LoVo (cell line): ENCODE results near the gene ULBP2.
A peak's percentile ranks its signal among the peaks of the same experiment; 100 is the strongest.
"Not testable (repeated sequence)": the region's sequence is repeated elsewhere in the genome, so short reads cannot be mapped to it uniquely, and the experiment has no call there.

ENCODE experiments used
- DNase-seq: peaks from one replicate; pipeline ENCODE4 v3.0.0-alpha.2; 2016; ENCODE audit warnings: low spot score

ULBP2 gene

GRCh38 chr6:149909701-149910470, 31.9 kb upstream of the ULBP2 start:
- no peak for DNase-seq

GRCh38 chr6:149910721-149911151, 31.1 kb upstream of the ULBP2 start:
- DNase-seq: no peak

GRCh38 chr6:149912680-149913079, 29.1 kb upstream of the ULBP2 start:
- not testable (repeated sequence) for DNase-seq

- no peak for DNase-seq
Observed at GRCh38 chr6:149913085-149913484, 28.7 kb upstream of the ULBP2 start.

- no peak for DNase-seq
Observed at GRCh38 chr6:149913540-149914240, 28.1 kb upstream of the ULBP2 start.

- no peak for DNase-seq
Observed at GRCh38 chr6:149915970-149916865, 25.6 kb upstream of the ULBP2 start.

- DNase-seq: no peak
Observed at GRCh38 chr6:149917679-149918078, 24.1 kb upstream of the ULBP2 start.

- no peak for DNase-seq
Observed at GRCh38 chr6:149918151-149918905, 23.5 kb upstream of the ULBP2 start.

- DNase-seq: not testable (repeated sequence)
Observed at GRCh38 chr6:149919126-149919833, 22.5 kb upstream of the ULBP2 start.

GRCh38 chr6:149919834-149920225, 22.0 kb upstream of the ULBP2 start:
- no peak for DNase-seq

- no peak for DNase-seq
Observed at GRCh38 chr6:149921361-149921760, 20.5 kb upstream of the ULBP2 start.

- DNase-seq: not testable (repeated sequence)
Observed at GRCh38 chr6:149922091-149922490, 19.7 kb upstream of the ULBP2 start.

- DNase-seq: peak; percentile 88
Observed at GRCh38 chr6:149922642-149923326, 19.0 kb upstream of the ULBP2 start, which contains the start of gene RAET1G. Gene RAET1G, minus strand, starts transcription at chr6:149923121. Its CDS starts 111 bp downstream, at chr6:149923010.

GRCh38 chr6:149923327-149923986, 18.4 kb upstream of the ULBP2 start:
- no peak for DNase-seq

GRCh38 chr6:149924206-149924932, 17.4 kb upstream of the ULBP2 start:
- no peak for DNase-seq

- no peak for DNase-seq
Observed at GRCh38 chr6:149924933-149925252, 16.9 kb upstream of the ULBP2 start.

- no peak for DNase-seq
Observed at GRCh38 chr6:149925253-149925973, 16.4 kb upstream of the ULBP2 start.

GRCh38 chr6:149925974-149926777, 15.6 kb upstream of the ULBP2 start:
- DNase-seq: peak; percentile 80
